ENCODE data around the gene CDCA5. TPM values are rescaled to one million over a fixed set of nuclear protein-coding genes. Genes with fewer than 3 reads are reported as not detected.
A peak's percentile ranks its signal among the peaks of the same experiment; 100 is the strongest.

The CDCA5 gene
- total RNA-seq, 1 experiment from 2014 or later, result 17.3 TPM

GRCh38 chr11:65096926-65097325, 13.1 kb upstream of the CDCA5 start:
- ChIA-PET POLR2A (interaction anchor here (0.6 to 5.0 kb wide), 26 partner anchors 11 to 325 kb away, joined by 3 to 63 read pairs (median 5); partner anchors contain the start of genes ARL2, CAPN1, CDC42BPG and CDCA5), CTCF (interaction anchor here (0.6 to 9.2 kb wide), 7 partner anchors 15 to 865 kb away, joined by 3 to 94 read pairs (median 3); partner anchors contain the start of gene TM7SF2)
- no peak for DNase-seq (ENCODE audit: unreplicated experiment)
- peaks cover 10% of the 10 kb centered on the region for H3K4me1 Mint-ChIP-seq (ENCODE audit: insufficient read depth, unreplicated experiment)
- no peaks in the 10 kb centered on the region for H3K27me3 Mint-ChIP-seq (ENCODE audit: insufficient read depth, unreplicated experiment)
- TF ChIP-seq, protein P1, sequence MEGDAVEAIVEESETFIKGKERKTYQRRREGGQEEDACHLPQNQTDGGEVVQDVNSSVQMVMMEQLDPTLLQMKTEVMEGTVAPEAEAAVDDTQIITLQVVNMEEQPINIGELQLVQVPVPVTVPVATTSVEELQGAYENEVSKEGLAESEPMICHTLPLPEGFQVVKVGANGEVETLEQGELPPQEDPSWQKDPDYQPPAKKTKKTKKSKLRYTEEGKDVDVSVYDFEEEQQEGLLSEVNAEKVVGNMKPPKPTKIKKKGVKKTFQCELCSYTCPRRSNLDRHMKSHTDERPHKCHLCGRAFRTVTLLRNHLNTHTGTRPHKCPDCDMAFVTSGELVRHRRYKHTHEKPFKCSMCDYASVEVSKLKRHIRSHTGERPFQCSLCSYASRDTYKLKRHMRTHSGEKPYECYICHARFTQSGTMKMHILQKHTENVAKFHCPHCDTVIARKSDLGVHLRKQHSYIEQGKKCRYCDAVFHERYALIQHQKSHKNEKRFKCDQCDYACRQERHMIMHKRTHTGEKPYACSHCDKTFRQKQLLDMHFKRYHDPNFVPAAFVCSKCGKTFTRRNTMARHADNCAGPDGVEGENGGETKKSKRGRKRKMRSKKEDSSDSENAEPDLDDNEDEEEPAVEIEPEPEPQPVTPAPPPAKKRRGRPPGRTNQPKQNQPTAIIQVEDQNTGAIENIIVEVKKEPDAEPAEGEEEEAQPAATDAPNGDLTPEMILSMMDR (IDR thresholded peaks at IDR 0.05; ENCODE audit: unreplicated experiment), result no peak
- H3K36me3 Mint-ChIP-seq (ENCODE audit: insufficient read depth, unreplicated experiment), result peaks cover 3% of the 10 kb centered on the region
- peak overlapping the region; percentile 89 for H3K27ac Mint-ChIP-seq (ENCODE audit: low read depth, unreplicated experiment)
- peak overlapping the region; percentile 80 for H3K4me3 Mint-ChIP-seq (ENCODE audit: unreplicated experiment)
- intact Hi-C loops (cut with micrococcal nuclease), result no loop called here
- BruUV-seq (replicated peaks), result TSS peak; percentile 54
- H3K9me3 Mint-ChIP-seq (ENCODE audit: unreplicated experiment), result no peaks in the 10 kb centered on the region

GRCh38 chr11:65095974-65096806, 12.3 kb upstream of the CDCA5 start, which contains the start of gene VPS51:
Gene VPS51, plus strand, starts transcription at chr11:65096214. Its CDS starts 37 bp downstream, at chr11:65096251.
- peak within 1 kb of the TSS; percentile 89 for H3K27ac Mint-ChIP-seq (ENCODE audit: low read depth, unreplicated experiment)
- CTCF ChIA-PET, result interaction anchor here (0.5 to 9.2 kb wide), 7 partner anchors 16 to 320 kb away, joined by 3 to 94 read pairs (median 3); partner anchors contain the start of genes SF1 and TM7SF2
- no peaks in the 10 kb centered on the region for H3K27me3 Mint-ChIP-seq (ENCODE audit: insufficient read depth, unreplicated experiment)
- H3K36me3 Mint-ChIP-seq (ENCODE audit: insufficient read depth, unreplicated experiment), result no peaks in the 10 kb centered on the region
- intact Hi-C loops (cut with micrococcal nuclease), result no loop called here
- H3K9me3 Mint-ChIP-seq (ENCODE audit: unreplicated experiment), result no peaks in the 10 kb centered on the region
- peaks cover 10% of the 10 kb centered on the region for H3K4me1 Mint-ChIP-seq (ENCODE audit: insufficient read depth, unreplicated experiment)
- POLR2A ChIA-PET, result interaction anchor here (0.6 to 5.0 kb wide), 26 partner anchors 10 to 325 kb away, joined by 3 to 63 read pairs (median 5); partner anchors contain the start of genes ARL2, CAPN1, CDC42BPG and CDCA5
- peak; percentile 88 for DNase-seq (ENCODE audit: unreplicated experiment)
- peak within 1 kb of the TSS; percentile 80 for H3K4me3 Mint-ChIP-seq (ENCODE audit: unreplicated experiment)
- BruUV-seq (replicated peaks), result TSS peak; percentile 84
- TF ChIP-seq, protein P1 (IDR thresholded peaks at IDR 0.05; ENCODE audit: unreplicated experiment), result no peak

GRCh38 chr11:65095427-65095826, 11.6 kb upstream of the CDCA5 start:
- Mint-ChIP-seq H3K27ac (ENCODE audit: low read depth, unreplicated experiment) (peak overlapping the region; percentile 89), H3K9me3 (ENCODE audit: unreplicated experiment) (no peaks in the 10 kb centered on the region), H3K27me3 (ENCODE audit: insufficient read depth, unreplicated experiment) (no peaks in the 10 kb centered on the region), H3K4me3 (ENCODE audit: unreplicated experiment) (peak overlapping the region; percentile 80), H3K4me1 (ENCODE audit: insufficient read depth, unreplicated experiment) (peaks cover 10% of the 10 kb centered on the region), H3K36me3 (ENCODE audit: insufficient read depth, unreplicated experiment) (no peaks in the 10 kb centered on the region)
- CTCF ChIA-PET, result interaction anchor here (0.7 to 9.2 kb wide), 4 partner anchors 17 to 325 kb away, joined by 3 to 94 read pairs (median 4); partner anchors contain the start of gene TM7SF2
- POLR2A ChIA-PET, result interaction anchor here (1.0 to 3.4 kb wide), 8 partner anchors 10 to 252 kb away, joined by 3 to 28 read pairs (median 6); partner anchors contain the start of genes ARL2, CDC42BPG, FAU and MRPL49
- TF ChIP-seq, protein P1 (IDR thresholded peaks at IDR 0.05; ENCODE audit: unreplicated experiment), result no peak
- BruUV-seq (replicated peaks), result no TSS peak
- DNase-seq (ENCODE audit: unreplicated experiment), result no peak
- intact Hi-C loops (cut with micrococcal nuclease), result no loop called here

DNA sequence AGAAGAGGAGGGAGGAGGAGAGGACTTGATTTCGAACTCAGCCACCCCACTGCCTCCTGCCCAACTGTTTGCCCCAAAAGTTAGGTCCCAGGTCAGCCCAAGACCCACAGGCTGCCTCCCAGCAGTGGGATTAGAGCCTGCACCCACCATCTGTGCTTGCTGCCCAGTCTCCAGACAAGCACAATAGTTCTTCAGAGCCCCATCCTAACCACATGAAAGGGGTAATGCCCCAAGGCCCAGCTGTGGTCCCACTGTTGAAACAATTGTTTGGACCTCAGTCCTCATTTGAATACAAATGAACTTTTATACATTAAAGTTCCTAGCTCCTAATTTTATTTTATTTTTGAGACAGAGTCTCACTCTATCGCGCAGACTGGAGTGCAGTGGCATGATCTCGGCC, 6.8 kb upstream of the CDCA5 start:
- no peak for DNase-seq (ENCODE audit: unreplicated experiment)
- Mint-ChIP-seq H3K27me3 (ENCODE audit: insufficient read depth, unreplicated experiment) (no peaks in the 10 kb centered on the region), H3K4me3 (ENCODE audit: unreplicated experiment) (no peak overlapping the region), H3K4me1 (ENCODE audit: insufficient read depth, unreplicated experiment) (peaks cover 4% of the 10 kb centered on the region), H3K27ac (ENCODE audit: low read depth, unreplicated experiment) (no peak overlapping the region), H3K36me3 (ENCODE audit: insufficient read depth, unreplicated experiment) (peaks cover 23% of the 10 kb centered on the region), H3K9me3 (ENCODE audit: unreplicated experiment) (no peaks in the 10 kb centered on the region)
- ChIA-PET CTCF (interaction anchor here (0.6 to 0.9 kb wide), 5 partner anchors 68 to 236 kb away, joined by 3 to 6 read pairs (median 4); partner anchors contain the start of genes ARL2 and PPP2R5B), POLR2A (interaction anchor here (0.7 to 1.3 kb wide), 3 partner anchors 22 to 44 kb away, joined by 3 read pairs; no protein-coding TSS in a partner anchor)
- BruUV-seq (replicated peaks), result no TSS peak
- TF ChIP-seq, protein P1 (IDR thresholded peaks at IDR 0.05; ENCODE audit: unreplicated experiment), result no peak
- intact Hi-C loops (cut with micrococcal nuclease), result no loop called here

Measured in MCF 10A (cell line).